Stimulated activated naive CD8-positive, alpha-beta T cell treated with anti-CD3 and anti-CD28 coated beads, Interleukin-15, amount 100 ng/mL, for 72 hours (primary cell): ENCODE measurements around the gene PAFAH1B1.
"Not testable (repeated sequence)": the region's sequence is repeated elsewhere in the genome, so short reads cannot be mapped to it uniquely, and the experiment has no call there.

ENCODE experiments used
- ATAC-seq: fragments of 150-1000 bp; cut with Tn5 transposase; 2 replicates; pipeline ENCODE4 v1.10.0; 2021; ENCODE audit warnings: mild to moderate bottlenecking, moderate library complexity
- DNase-seq, 2 donors: peaks; one replicate each; pipeline ENCODE4 v3.0.0; 2021 to 2022
- H3K27ac Mint-ChIP-seq, 2 donors: one replicate each; pipeline ENCODE4 v1.8.0; 2022; ENCODE audit warnings: mild to moderate bottlenecking in 2 of 2, mixed read lengths in 2 of 2, moderate library complexity in 2 of 2
- H3K27me3 Mint-ChIP-seq: one replicate; pipeline ENCODE4 v1.8.0; 2022; ENCODE audit warnings: mixed read lengths
- H3K4me1 Mint-ChIP-seq: one replicate; pipeline ENCODE4 v1.8.0; 2022; ENCODE audit warnings: mild to moderate bottlenecking, mixed read lengths
- H3K4me3 Mint-ChIP-seq, 2 donors: one replicate each; pipeline ENCODE4 v1.8.0; 2022; ENCODE audit warnings: mild to moderate bottlenecking in 2 of 2, mixed read lengths in 2 of 2, moderate library complexity in 1 of 2
- H3K9me3 Mint-ChIP-seq, 2 donors: one replicate each; pipeline ENCODE4 v1.8.0; 2022; ENCODE audit warnings: mixed read lengths in 2 of 2

The PAFAH1B1 gene

GRCh38 chr17:2613089-2613808 is 19.8 kb downstream of the PAFAH1B1 start:
- Mint-ChIP-seq H3K27me3 (no peaks in the 10 kb centered on the region), H3K4me1 (peaks cover 57% of the 10 kb centered on the region), H3K9me3 (no peaks in the 10 kb centered on the region), H3K4me3 (no peak overlapping the region), H3K27ac (no peak overlapping the region)
- DNase-seq: no peak
- no peak for ATAC-seq

- Mint-ChIP-seq H3K4me1 (peaks cover 34% of the 10 kb centered on the region), H3K9me3 (no peaks in the 10 kb centered on the region), H3K4me3 (no peak overlapping the region), H3K27ac (no peak overlapping the region), H3K27me3 (no peaks in the 10 kb centered on the region)
- DNase-seq (no peak), ATAC-seq (no peak)
Measured at GRCh38 chr17:2615882-2616281, 22.4 kb downstream of the PAFAH1B1 start.

- no peaks in the 10 kb centered on the region for H3K9me3 Mint-ChIP-seq
- H3K27ac Mint-ChIP-seq: no peak overlapping the region
- DNase-seq: no peak
- H3K4me1 Mint-ChIP-seq: peaks cover 52% of the 10 kb centered on the region
- no peaks in the 10 kb centered on the region for H3K27me3 Mint-ChIP-seq
- H3K4me3 Mint-ChIP-seq: no peak overlapping the region
- no peak for ATAC-seq
Measured at GRCh38 chr17:2621241-2621640, 27.8 kb downstream of the PAFAH1B1 start.

DNA sequence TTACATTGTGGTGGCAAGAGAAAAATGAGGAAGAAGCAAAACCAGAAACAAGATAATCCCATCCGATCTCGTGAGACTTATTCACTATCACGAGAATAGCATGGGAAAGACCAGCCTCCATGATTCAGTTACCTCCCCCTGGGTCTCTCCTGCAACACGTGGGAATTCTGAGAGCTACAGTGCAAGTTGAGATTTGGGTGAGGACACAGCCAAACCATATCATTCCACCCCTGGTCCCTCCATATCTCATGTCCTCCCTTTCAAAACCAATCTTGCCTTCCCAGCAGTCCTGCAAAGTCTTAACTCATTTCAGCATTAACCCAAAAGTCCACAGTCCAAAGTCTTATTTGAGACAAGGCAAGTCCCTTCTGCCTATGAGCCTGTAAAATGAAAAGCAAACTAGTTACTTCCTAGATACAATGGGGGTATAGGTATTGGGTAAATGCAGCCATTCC is 28.5 kb downstream of the PAFAH1B1 start:
- H3K4me3 Mint-ChIP-seq, H3K9me3 Mint-ChIP-seq, H3K27ac Mint-ChIP-seq, H3K27me3 Mint-ChIP-seq, DNase-seq, ATAC-seq: not testable (repeated sequence)
- peaks cover 53% of the 10 kb centered on the region for H3K4me1 Mint-ChIP-seq

DNA sequence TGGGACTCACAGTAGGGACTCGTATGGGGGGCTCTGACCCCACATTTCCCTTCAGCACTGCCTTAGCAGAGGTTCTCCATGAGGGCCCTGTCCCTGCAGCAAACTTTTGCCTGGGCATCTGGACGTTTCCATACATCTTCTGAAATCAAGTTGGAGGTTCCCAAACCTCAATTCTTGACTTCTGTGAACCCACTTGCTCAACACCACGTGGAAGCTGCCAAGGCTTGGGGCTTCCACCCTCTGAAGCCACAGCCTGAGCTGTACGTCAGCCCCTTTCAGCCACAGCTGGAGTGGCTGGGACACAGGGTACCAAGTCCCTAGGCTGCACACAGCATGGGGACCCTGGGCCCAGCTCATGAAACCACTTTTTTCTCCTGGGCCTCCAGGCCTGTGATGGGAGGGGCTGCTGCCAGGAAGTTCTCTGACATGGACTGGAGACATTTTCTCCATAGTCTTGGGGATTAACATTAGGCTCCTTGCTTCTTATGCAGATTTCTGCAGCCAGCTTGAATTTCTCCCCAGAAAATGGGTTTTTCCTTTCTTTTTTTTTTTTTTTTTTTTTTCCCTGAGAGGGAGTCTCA is 29.4 kb downstream of the PAFAH1B1 start:
- not testable (repeated sequence) for H3K27ac Mint-ChIP-seq, ATAC-seq, H3K9me3 Mint-ChIP-seq, DNase-seq, H3K27me3 Mint-ChIP-seq, H3K4me3 Mint-ChIP-seq
- peaks cover 54% of the 10 kb centered on the region for H3K4me1 Mint-ChIP-seq

DNA sequence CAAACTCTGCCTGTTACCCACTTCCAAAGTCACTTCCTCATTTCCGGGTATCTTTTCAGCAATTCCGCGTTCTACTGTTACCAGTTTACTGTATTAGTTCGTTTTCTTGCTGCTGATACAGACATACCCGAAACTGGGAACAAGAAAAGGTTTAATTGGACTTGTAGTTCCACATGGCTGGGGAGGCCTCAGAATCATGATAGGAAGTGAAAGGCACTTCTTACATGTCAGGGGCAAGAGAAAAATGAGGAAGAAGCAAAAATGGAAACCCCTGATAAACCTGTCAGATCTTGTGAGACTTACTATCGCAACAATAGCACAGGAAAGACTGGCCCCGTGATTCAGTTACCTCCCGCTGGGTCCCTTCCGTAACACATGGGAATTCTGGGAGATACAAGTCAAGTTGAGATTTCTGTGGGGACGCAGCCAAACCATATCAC is 30.9 kb downstream of the PAFAH1B1 start:
- DNase-seq: no peak
- H3K4me3 Mint-ChIP-seq: no peak overlapping the region
- peaks cover 66% of the 10 kb centered on the region for H3K4me1 Mint-ChIP-seq
- H3K27ac Mint-ChIP-seq: no peak overlapping the region
- no peak for ATAC-seq
- H3K27me3 Mint-ChIP-seq: no peaks in the 10 kb centered on the region
- H3K9me3 Mint-ChIP-seq: peaks cover 11 to 20% of the 10 kb centered on the region in 2 donors

GRCh38 chr17:2626626-2627219 is 33.3 kb downstream of the PAFAH1B1 start:
- not testable (repeated sequence) for ATAC-seq, DNase-seq, H3K27me3 Mint-ChIP-seq, H3K4me3 Mint-ChIP-seq
- Mint-ChIP-seq H3K9me3 (peaks cover 11 to 21% of the 10 kb centered on the region in 2 donors), H3K27ac (peak overlapping the region in 1 of 2 donors; percentile 68), H3K4me1 (peaks cover 81% of the 10 kb centered on the region)

- H3K4me3 Mint-ChIP-seq, ATAC-seq, H3K27me3 Mint-ChIP-seq, DNase-seq, H3K27ac Mint-ChIP-seq: not testable (repeated sequence)
- Mint-ChIP-seq H3K4me1 (peaks cover 78% of the 10 kb centered on the region), H3K9me3 (peaks cover 11 to 21% of the 10 kb centered on the region in 2 donors)
Measured at GRCh38 chr17:2628922-2629321, 35.5 kb downstream of the PAFAH1B1 start.

DNA sequence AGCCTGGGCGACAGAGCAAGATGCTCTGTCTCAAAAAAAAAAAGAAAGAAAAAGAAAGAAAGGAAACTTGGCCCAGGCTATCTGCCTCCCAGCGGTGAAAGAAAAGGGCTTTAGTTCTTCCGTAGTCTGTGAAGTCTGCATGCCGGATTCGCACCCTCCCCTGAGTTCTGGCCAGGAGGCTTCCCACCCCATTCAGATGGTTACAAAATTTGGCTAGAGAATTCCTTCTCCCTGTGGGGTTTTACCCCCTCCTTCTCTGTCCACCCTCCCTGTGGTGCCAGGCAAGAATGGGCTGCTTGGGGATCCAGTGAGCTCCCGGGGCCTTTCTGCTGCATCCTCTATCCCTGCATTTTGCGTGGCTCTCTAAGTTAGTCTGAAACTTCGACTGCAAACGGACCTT is 37.8 kb downstream of the PAFAH1B1 start:
- Mint-ChIP-seq H3K27ac (peak overlapping the region in 1 of 2 donors; percentile 64), H3K4me3 (no peak overlapping the region), H3K27me3 (no peaks in the 10 kb centered on the region), H3K9me3 (peaks cover 11 to 21% of the 10 kb centered on the region in 2 donors), H3K4me1 (peaks cover 83% of the 10 kb centered on the region)
- no peak for DNase-seq
- no peak for ATAC-seq

- Mint-ChIP-seq H3K27me3 (no peaks in the 10 kb centered on the region), H3K9me3 (no peaks in the 10 kb centered on the region), H3K27ac (peak overlapping the region; percentile 9 to 14), H3K4me1 (peaks cover 64% of the 10 kb centered on the region), H3K4me3 (no peak overlapping the region)
- ATAC-seq (no peak), DNase-seq (no peak)
Measured at GRCh38 chr17:2634361-2634960, 41.0 kb downstream of the PAFAH1B1 start.

DNA sequence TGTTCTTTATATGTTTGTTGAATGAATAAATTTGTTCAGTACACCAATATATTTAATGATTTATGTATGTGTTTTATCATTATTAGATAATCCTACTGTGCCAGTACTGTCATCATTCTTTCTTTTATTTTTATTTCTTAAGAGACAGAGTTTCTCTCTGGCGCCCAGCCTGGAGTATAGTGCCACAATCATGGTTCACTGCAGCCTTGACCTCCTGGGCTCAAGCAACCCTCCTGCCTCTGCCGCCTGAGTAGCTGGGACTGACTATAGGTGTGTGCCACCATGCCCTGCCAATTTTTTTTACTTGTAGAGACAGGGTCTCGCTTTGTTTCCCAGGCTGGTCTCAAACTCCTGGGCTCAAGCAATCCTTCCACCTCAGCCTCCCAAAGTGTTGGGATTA is 41.8 kb downstream of the PAFAH1B1 start:
- Mint-ChIP-seq H3K4me1 (peaks cover 56% of the 10 kb centered on the region), H3K27me3 (no peaks in the 10 kb centered on the region), H3K9me3 (no peaks in the 10 kb centered on the region), H3K4me3 (no peak overlapping the region), H3K27ac (peak overlapping the region in 1 of 2 donors; percentile 42)
- ATAC-seq: no peak
- no peak for DNase-seq

- peaks cover 53% of the 10 kb centered on the region for H3K4me1 Mint-ChIP-seq
- H3K4me3 Mint-ChIP-seq: no peak overlapping the region
- ATAC-seq (no peak), DNase-seq (no peak)
- H3K27ac Mint-ChIP-seq: peak overlapping the region in 1 of 2 donors; percentile 42
- H3K27me3 Mint-ChIP-seq: no peaks in the 10 kb centered on the region
- no peaks in the 10 kb centered on the region for H3K9me3 Mint-ChIP-seq
Measured at GRCh38 chr17:2635675-2636074, 42.2 kb downstream of the PAFAH1B1 start.

DNA sequence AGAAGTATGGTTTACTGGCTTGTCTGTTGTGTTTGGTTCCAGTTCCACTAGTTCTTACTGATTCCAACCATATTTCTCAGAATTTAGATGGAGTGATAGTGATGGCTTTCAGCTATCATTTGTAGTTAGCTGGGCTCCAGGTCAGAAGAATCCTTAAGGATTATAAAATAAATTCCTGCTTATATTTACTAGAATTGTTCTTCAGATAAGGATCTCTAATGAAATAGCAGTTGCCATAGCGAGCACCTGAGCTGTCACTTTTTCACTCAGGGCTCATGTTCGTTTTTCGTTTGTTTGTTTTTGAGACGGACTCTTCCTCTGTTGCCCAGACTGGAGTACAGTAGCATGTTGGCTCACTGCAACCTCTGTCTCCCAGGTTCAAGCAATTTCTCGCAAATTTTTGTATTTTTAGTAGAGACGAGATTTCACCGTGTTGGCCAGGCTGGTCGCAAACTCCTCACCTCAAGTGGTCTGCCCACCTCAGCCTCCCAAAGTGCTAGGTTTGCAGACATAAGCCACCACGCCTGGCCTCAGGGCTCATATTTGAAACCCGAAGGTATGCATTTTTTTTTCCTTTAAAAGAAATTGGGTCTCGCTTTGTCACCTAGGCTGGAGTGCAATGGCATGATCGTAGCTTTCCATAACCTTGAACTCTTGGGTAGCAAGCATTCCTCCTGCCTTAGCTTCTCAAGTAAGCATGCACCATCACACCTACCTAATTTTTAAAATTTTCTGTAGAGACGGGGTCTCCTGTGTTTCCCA is 42.9 kb downstream of the PAFAH1B1 start:
- Mint-ChIP-seq H3K27ac (no peak overlapping the region), H3K27me3 (no peaks in the 10 kb centered on the region), H3K4me3 (no peak overlapping the region), H3K9me3 (no peaks in the 10 kb centered on the region), H3K4me1 (peaks cover 53% of the 10 kb centered on the region)
- DNase-seq: no peak
- no peak for ATAC-seq

GRCh38 chr17:2637422-2637821 is 44.0 kb downstream of the PAFAH1B1 start:
- Mint-ChIP-seq H3K27ac (no peak overlapping the region), H3K4me1 (peaks cover 42% of the 10 kb centered on the region), H3K9me3 (no peaks in the 10 kb centered on the region)

GRCh38 chr17:2644971-2645370 is 51.5 kb downstream of the PAFAH1B1 start:
- no peak overlapping the region for H3K27ac Mint-ChIP-seq
- no peaks in the 10 kb centered on the region for H3K9me3 Mint-ChIP-seq
- no peak for ATAC-seq
- H3K4me1 Mint-ChIP-seq: peaks cover 8% of the 10 kb centered on the region
- DNase-seq: no peak
- no peak overlapping the region for H3K4me3 Mint-ChIP-seq
- no peaks in the 10 kb centered on the region for H3K27me3 Mint-ChIP-seq

More at GRCh38 chr17:2637422-2637821, 44.0 kb downstream of the PAFAH1B1 start:
- H3K27me3 Mint-ChIP-seq: no peaks in the 10 kb centered on the region
- no peak for DNase-seq
- no peak overlapping the region for H3K4me3 Mint-ChIP-seq
- ATAC-seq: no peak
